Neural crest cell (in vitro differentiated cells): ENCODE results near the gene UNK. TPM values are rescaled to one million over a fixed set of nuclear protein-coding genes. Genes with fewer than 3 reads are reported as not detected.

ENCODE experiments used
- DNase-seq: peaks from one replicate; pipeline ENCODE4 v3.0.0; 2021; ENCODE audit warnings: low read depth, mixed read lengths, low spot score
- H3K27ac Mint-ChIP-seq: one replicate; pipeline ENCODE4 v1.8.0; 2021; ENCODE audit warnings: mild to moderate bottlenecking, mixed read lengths; ENCODE audit not compliant: unreplicated experiment
- H3K27me3 Mint-ChIP-seq: 2 replicates; pipeline ENCODE4 v1.8.0; 2021; ENCODE audit warnings: low read depth, mild to moderate bottlenecking, mixed read lengths
- H3K36me3 Mint-ChIP-seq: 2 replicates; pipeline ENCODE4 v1.8.0; 2021; ENCODE audit warnings: low read depth, mild to moderate bottlenecking, mixed read lengths
- H3K4me1 Mint-ChIP-seq: 2 replicates; pipeline ENCODE4 v1.8.0; 2021; ENCODE audit warnings: mixed read lengths
- H3K4me3 Mint-ChIP-seq: one replicate; pipeline ENCODE4 v1.8.0; 2021; ENCODE audit warnings: mild to moderate bottlenecking, mixed read lengths
- H3K9me3 Mint-ChIP-seq: 2 replicates; pipeline ENCODE4 v1.8.0; 2021; ENCODE audit warnings: mixed read lengths
- total RNA-seq: library from RNA; stranded (reverse); gene quantifications from 2 replicates; pipeline ENCODE4 v1.2.1, GENCODE V29; 2021
- TF ChIP-seq, protein P1 (sequence below): fragments of 200-600 bp; sonication (generic); conservative IDR thresholded peaks from 2 replicates; pipeline ENCODE4 v1.5.0; 2021; ENCODE audit warnings: antibody characterized with exemption, mild to moderate bottlenecking

UNK gene
- total RNA-seq, 1 donor from 2014 or later, result 49.3 TPM

DNA sequence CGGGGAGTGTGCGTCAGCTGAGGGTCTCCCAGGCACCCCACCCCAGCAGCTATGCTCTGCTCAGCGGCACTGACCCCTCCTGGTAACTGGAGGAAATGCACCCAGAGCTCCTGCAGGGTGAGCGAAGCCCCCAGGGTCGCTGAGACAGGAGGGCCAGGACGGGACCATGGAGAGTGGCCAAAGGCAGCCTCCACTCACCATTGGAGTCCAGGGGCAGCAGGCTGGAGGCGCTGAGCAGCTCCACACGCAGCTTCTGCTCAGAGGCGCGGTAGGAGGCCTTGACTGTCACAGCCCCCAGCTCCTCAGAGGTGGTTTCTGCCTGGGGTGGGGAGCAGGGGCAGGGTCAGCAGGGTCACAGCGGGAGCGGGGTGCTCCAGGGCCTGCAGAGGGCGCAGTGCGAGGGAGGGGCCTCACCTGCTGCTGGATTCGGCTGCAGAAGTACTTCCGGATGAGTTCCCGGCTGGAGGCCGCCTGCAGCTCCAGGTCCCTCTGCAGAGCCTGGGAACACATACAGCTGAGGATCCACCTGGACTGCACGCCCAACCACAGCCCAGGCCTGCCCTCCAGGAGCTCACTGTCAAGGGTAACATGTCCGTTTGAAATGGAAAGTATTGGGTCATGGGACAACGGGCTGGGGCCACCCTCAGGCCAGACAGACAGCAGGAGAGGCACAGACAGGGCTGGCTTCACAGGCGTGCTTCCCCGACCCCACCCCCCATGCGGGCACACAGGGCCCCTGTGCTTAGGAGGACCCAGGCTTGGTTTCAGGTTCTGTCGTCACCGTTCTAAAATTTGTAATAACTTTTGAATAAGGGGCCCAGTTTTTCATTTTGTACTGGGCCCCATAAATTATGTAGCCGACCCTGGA lies 45.8 kb downstream of the UNK start:
- Mint-ChIP-seq H3K27me3 (peaks cover 8% of the 10 kb centered on the region), H3K36me3 (no peaks in the 10 kb centered on the region), H3K4me1 (peaks cover 24% of the 10 kb centered on the region), H3K9me3 (no peaks in the 10 kb centered on the region), H3K27ac (no peak overlapping the region), H3K4me3 (no peak overlapping the region)
- TF ChIP-seq, protein P1, sequence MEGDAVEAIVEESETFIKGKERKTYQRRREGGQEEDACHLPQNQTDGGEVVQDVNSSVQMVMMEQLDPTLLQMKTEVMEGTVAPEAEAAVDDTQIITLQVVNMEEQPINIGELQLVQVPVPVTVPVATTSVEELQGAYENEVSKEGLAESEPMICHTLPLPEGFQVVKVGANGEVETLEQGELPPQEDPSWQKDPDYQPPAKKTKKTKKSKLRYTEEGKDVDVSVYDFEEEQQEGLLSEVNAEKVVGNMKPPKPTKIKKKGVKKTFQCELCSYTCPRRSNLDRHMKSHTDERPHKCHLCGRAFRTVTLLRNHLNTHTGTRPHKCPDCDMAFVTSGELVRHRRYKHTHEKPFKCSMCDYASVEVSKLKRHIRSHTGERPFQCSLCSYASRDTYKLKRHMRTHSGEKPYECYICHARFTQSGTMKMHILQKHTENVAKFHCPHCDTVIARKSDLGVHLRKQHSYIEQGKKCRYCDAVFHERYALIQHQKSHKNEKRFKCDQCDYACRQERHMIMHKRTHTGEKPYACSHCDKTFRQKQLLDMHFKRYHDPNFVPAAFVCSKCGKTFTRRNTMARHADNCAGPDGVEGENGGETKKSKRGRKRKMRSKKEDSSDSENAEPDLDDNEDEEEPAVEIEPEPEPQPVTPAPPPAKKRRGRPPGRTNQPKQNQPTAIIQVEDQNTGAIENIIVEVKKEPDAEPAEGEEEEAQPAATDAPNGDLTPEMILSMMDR, result peak; percentile 59
- peak; percentile 69 for DNase-seq

DNA sequence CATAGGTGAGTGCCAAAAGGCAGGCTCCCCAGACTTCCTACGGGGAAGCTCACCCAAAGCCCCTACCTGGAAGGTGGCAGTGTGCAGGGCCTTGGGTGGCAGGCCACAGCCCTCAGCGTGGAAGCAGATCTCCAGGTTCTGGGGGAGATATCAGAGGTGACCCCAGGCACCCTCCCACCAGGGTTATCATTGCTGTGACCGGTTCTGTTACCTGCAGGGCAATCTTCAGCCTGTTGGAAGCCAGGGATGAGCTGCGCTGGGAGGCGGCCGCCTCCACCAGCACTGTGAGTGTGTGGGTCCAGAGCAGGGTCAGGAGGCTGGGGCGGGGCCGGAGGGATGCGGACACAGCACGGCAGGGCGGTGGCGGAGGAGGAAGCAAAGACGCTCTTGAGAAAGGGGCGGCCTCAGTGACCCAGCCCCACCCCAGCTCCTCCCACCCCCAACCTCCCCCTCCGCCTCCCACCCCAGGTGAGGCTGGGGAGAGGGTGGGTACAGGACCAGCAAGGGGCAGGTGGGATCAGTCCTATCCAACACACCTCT lies 46.5 kb downstream of the UNK start:
- DNase-seq, result no peak
- TF ChIP-seq, protein P1, result no peak
- no peak overlapping the region for H3K27ac Mint-ChIP-seq
- no peaks in the 10 kb centered on the region for H3K9me3 Mint-ChIP-seq
- no peak overlapping the region for H3K4me3 Mint-ChIP-seq
- H3K36me3 Mint-ChIP-seq, result no peaks in the 10 kb centered on the region
- H3K4me1 Mint-ChIP-seq, result peaks cover 24% of the 10 kb centered on the region
- H3K27me3 Mint-ChIP-seq, result peaks cover 8% of the 10 kb centered on the region

DNA sequence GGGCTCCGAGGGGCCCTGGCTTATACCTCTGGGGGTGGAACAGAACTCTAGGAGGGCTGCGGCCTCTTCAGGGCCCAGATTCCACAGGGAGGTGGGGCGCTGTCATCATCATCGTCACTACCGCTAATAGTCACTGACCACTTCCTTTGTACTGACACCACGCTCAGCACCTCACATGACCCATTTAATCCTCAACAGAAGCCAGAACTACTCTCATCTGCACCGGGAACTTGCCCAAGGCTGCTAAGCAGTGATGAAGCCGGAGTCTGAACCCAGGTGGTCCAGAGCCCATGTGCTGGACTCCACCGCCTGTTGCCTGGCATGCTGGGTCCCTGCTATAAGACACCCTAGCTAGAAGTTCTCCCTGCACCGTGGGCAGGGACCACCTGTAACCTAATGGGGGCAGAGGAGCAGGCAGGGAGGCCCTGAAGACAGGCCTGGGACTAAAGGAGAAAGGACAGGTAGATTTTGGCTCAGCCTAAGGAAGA lies 47.6 kb downstream of the UNK start:
- TF ChIP-seq, protein P1, result no peak
- Mint-ChIP-seq H3K36me3 (no peaks in the 10 kb centered on the region), H3K9me3 (no peaks in the 10 kb centered on the region), H3K4me3 (peak overlapping the region; percentile 28), H3K27ac (peak overlapping the region; percentile 50), H3K27me3 (peaks cover 5% of the 10 kb centered on the region), H3K4me1 (peaks cover 24% of the 10 kb centered on the region)
- no peak for DNase-seq

DNA sequence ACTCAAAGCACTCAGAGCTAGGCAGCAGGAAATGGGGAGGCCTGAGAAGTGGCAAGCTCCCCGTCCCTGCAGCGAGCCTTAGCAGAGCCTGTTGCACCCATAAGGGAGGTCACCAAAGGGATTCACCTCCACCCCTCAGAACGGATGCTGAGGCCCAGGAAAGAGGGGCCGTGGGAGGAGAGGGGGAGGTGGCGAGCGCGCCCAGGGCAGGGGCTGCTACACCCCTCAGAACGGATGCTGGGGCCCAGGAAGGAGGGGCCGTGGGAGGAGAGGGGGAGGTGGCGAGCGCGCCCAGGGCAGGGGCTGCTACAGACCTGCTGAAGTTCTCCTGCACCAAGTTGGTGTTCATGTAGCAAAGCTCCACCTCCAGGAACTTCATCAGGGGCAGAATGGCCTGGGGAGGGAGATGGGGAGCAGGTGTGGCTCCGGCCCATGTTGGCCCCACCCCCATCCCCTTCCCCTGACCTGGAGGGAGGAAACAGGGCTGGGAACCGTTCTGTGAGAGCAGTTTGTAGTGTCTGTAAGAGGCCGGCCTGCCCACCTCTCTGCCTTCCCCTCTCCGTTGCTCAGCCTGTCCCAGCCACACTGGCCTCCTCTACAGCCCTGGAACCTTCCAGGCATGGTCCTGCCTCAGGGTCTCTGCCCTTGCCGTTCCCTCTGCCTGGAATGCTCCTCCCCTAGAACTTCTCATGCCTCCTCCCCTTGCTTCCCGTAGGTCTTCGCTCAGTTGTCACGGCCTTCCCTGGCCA lies 48.2 kb downstream of the UNK start:
- peak overlapping the region; percentile 70 for H3K27ac Mint-ChIP-seq
- TF ChIP-seq, protein P1, result no peak
- H3K9me3 Mint-ChIP-seq, result no peaks in the 10 kb centered on the region
- no peaks in the 10 kb centered on the region for H3K36me3 Mint-ChIP-seq
- H3K27me3 Mint-ChIP-seq, result peaks cover 5% of the 10 kb centered on the region
- no peak for DNase-seq
- H3K4me1 Mint-ChIP-seq, result peaks cover 19% of the 10 kb centered on the region
- H3K4me3 Mint-ChIP-seq, result peak overlapping the region; percentile 32

DNA sequence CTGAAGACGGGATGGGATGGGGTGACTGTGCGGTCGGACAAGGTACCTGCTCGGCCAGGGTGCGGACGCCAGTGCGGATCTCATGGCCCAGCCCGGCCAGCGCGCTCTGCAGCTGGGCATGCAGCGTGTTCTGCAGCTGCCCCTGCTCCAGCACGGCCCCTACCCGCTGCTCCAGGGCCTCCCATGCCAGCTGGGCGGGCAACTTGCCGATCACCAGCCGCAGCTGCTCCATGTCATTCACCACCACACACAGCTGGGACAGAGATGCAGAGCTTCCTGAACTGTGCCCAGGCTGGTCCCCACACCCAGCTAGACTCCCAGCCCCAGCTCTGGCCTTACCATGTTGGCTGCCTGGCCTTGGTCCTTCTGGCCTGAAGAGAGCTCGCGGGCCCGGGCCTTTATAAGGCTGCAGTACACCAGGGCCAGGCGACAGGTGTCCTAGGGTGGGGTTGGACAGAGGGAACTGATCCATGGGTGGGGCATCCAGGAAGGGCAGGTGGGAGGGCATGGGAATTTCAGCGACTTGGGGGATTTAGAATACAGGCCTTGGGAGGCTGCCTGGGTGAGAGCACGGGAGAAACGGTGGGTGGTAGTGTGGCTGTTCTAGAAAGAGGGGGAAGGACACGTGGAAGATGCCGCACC lies 49.8 kb downstream of the UNK start:
- H3K4me3 Mint-ChIP-seq, result no peak overlapping the region
- H3K9me3 Mint-ChIP-seq, result no peaks in the 10 kb centered on the region
- H3K27me3 Mint-ChIP-seq, result peaks cover 5% of the 10 kb centered on the region
- no peaks in the 10 kb centered on the region for H3K36me3 Mint-ChIP-seq
- no peak overlapping the region for H3K27ac Mint-ChIP-seq
- TF ChIP-seq, protein P1, result no peak
- DNase-seq, result no peak
- peaks cover 12% of the 10 kb centered on the region for H3K4me1 Mint-ChIP-seq
